Choroid plexus epithelial cell (primary cell): ENCODE results near the gene WDR18.

Experiments
- DNase-seq: peaks from one replicate; pipeline ENCODE4 v3.0.0-alpha.2; 2010; ENCODE audit warnings: low read depth
- H3K4me3 ChIP-seq: 2 replicates; pipeline ENCODE4 v1.5.1; 2011; ENCODE audit warnings: low read depth, mild to moderate bottlenecking, control low read depth, low read length, moderate library complexity
- TF ChIP-seq, protein P1 (sequence below): conservative IDR thresholded peaks from 2 replicates; pipeline ENCODE4 v1.5.1; 2011; ENCODE audit warnings: low read depth, mild to moderate bottlenecking, control low read depth, inconsistent platforms, low read length, moderate library complexity

The WDR18 gene

DNA sequence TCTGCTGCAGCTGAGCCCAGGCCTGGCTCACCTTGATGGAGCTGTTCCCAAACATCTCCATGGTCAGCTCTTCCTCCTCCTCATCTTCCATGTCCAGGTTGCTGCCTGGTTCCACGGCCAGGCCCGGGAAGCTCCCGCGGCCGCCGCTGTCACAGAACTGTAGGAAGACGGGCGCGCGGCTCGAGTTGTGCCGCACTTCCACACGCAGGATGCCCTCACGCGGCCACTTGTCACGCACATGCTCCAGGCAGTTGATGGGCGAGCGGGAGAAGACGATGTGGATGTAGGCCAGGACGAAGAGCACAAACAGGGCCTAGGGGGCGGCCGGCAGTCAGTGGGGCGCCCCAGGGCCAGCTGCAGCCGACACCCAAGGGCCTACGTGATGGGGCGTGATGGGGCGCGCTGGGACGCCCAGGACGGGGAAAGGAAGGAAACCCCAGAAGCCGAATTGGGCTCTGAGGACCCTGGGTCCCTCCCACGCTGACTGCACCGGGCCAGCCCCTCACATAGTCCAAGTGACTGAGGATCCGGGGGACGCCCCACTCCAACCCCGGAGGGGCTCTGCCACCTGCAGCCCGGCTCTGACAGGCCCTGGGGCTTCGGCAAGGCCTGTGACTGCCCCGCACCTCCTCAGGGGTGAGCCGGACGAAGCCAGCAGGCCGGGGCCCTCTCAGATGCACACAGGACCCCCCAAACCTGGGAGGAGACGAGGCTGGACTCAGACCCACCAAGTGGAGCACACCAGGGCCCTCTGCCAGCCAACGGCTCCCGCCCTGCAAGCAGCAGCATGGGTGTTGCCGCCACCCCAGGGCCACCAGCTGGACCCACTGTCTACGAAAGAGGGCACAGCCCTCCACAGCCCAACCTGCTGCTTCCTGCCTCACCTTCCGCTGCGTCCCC lies 30.3 kb downstream of the WDR18 start:
- no peak overlapping the region for H3K4me3 ChIP-seq
- no peak for DNase-seq
- TF ChIP-seq, protein P1, sequence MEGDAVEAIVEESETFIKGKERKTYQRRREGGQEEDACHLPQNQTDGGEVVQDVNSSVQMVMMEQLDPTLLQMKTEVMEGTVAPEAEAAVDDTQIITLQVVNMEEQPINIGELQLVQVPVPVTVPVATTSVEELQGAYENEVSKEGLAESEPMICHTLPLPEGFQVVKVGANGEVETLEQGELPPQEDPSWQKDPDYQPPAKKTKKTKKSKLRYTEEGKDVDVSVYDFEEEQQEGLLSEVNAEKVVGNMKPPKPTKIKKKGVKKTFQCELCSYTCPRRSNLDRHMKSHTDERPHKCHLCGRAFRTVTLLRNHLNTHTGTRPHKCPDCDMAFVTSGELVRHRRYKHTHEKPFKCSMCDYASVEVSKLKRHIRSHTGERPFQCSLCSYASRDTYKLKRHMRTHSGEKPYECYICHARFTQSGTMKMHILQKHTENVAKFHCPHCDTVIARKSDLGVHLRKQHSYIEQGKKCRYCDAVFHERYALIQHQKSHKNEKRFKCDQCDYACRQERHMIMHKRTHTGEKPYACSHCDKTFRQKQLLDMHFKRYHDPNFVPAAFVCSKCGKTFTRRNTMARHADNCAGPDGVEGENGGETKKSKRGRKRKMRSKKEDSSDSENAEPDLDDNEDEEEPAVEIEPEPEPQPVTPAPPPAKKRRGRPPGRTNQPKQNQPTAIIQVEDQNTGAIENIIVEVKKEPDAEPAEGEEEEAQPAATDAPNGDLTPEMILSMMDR: no peak

DNA sequence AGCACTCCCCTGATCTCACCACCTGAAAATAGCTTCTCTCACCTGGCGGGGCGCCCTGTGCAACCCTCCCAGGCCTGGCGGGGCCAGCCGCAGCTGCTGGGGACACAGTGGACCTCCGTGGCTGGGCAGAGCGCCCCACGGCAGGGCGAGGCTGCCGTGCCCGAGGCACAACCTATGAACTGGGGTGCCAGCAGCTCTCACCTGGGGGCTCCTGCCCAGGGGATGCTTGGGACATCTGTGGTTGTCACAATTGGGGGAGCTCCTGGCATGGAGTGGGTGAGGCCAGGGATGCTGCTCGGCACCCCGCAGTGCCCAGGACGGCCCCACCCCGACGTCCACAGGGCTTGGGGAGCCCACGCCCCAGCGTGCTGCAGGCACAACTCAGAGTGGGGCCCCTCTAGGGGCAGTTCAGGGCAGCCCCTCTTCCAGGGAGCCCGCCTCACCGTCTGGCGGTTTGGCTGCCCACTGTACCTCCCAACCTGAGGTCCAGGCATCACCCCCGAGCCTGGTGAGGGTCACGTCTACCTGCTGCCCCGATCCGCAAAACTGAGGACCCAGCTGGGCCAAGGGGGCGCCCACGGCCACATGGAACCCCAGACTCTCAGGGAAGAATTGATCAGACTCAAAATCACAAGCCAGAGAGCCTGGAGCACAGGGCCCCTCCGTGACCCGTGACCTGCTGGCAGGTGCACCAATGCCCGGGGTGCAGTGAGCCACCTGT lies 31.1 kb downstream of the WDR18 start:
- TF ChIP-seq, protein P1: no peak
- no peak for DNase-seq
- H3K4me3 ChIP-seq: no peak overlapping the region

DNA sequence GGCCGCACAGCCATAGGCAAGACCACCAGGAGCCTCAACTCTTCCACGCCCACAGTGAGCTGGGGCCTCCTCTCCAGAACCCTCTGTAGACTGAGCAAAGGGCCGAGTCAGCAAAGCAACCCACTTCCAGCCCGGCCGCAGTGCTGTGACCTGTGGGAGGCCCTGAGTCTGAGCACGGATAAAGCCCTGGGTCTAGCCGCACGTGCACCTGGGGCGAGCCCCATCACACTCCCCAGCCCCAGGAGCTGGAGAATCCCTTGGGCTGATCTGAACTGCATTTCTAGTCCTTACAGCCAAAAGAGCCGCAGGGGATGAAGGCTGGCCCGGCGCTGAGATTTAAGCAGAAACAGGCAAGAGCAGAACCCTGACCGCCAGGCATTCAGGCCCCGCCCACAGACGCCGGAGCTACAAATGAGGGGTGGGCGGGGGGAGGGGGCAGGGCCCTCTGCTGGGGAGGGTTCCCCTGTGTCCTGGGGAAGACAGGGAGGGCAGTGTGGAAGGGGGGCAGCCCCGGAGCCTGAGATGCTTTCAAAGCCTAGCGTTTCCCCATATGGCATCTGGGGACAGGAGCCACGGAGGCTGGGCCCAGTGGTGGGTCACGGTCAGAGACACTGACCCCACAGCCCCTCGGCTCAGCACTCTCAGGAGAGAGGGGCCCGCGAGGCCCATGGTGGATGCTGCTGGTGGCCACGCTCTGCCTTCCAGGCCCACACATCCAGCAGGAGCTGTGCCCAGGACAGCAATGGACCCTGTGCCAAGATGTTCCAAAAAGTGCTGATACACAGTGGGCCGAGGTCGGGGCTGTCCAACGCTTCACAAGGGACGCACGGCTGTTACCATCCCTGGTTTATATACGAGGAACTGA lies 31.9 kb downstream of the WDR18 start:
- DNase-seq: no peak
- no peak overlapping the region for H3K4me3 ChIP-seq
- TF ChIP-seq, protein P1: no peak

DNA sequence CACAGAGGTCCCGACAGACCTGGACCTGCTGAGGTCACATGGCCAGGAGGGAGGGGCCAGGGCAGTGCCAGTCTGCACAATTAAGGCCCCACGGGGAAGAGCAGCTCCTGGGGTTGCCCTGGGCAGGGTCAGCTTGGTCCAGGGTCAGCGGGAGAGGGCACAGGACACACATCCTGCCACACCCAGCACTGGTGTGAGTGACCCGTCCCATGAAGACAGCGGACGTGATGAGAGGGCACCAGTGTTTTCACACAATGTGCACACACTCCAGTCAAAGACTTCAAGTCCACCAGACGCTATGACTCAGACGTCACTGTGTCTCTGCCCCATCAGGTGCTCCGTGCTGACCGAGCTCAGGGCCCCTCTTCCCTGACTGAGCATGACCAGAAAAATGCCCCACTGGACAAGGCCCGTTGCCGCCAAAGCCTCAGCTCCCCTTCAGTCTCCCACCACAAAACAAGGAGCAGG lies 32.5 kb downstream of the WDR18 start:
- peak; percentile 69 for DNase-seq
- TF ChIP-seq, protein P1: no peak
- H3K4me3 ChIP-seq: no peak overlapping the region

DNA sequence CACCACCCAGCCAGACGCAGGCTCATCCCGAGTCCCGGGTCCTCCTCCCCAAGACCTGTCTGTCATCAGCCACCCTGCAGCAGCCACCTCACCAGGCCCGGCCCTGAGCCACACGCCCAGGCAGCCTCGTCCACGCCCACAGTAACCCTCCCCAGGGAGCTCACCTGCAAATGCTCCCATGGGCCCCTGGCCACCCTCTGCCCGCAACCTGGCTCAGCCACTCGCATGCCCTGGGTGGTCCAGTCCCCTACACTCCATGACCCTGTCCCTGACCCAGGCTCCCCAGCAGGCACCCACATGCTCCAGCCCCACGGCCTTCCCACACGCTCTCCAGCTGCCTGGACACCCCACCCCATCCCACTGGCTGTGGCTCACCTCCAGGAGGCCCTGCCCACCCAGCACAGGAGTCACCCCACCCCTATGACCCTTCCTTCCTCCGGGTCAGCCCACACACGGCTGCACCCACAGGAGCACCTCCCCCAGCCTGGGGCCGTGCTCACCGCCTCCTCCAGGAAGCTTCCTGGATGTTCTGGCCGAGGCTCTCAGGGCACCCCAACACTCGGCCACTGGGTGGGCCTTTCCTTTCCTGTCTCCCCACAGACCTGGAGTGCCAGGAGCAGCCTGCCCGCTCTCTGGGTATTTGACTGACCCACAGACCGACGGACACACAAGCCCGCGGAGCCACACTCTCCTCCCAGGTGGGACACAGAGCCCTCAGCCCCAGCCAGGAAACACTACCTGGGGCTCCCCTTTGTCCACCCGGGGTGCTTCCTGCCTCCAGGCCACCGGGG lies 33.2 kb downstream of the WDR18 start:
- H3K4me3 ChIP-seq: no peak overlapping the region
- no peak for DNase-seq
- TF ChIP-seq, protein P1: no peak

DNA sequence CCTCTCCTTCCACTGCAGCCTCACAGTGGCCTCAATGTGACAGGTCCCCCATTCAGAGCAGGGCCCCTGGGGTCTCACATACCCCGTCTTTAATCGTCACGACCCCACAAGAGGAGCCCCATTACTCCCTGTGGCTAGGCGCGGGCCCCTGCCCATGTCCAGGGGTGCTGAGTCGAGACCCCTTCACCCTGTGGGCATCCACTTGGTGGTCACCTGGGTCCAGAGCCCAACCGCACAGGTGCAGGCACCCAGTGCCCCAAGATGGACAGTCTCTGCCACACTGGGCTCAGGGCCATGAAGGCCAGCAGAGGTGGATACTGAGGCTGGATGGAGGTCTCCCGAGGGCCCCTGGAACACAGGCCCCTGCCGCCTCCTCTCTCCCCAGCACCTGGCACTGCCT lies 33.8 kb downstream of the WDR18 start:
- no peak overlapping the region for H3K4me3 ChIP-seq
- TF ChIP-seq, protein P1: no peak
- no peak for DNase-seq
